NB4 (cell line): ENCODE measurements around the gene COMT.
"Not testable (repeated sequence)": the region's sequence is repeated elsewhere in the genome, so short reads cannot be mapped to it uniquely, and the experiment has no call there.

ENCODE experiments used
- DNase-seq: peaks from one replicate; pipeline ENCODE4 v3.0.0; 2010; ENCODE audit warnings: low read depth
- H3K4me3 ChIP-seq: one replicate; pipeline ENCODE4 v1.5.1; 2011; ENCODE audit warnings: mild to moderate bottlenecking, low read depth, low read length, moderate library complexity
- CTCF ChIP-seq: IDR thresholded peaks from one replicate; pipeline ENCODE4 v1.5.1; 2012; ENCODE audit warnings: low read depth, low read length
- MAX ChIP-seq: IDR thresholded peaks from 2 replicates; pipeline ENCODE4 v1.6.1; 2011; ENCODE audit warnings: low read depth, low read length
- MYC ChIP-seq: IDR thresholded peaks from 2 replicates; pipeline ENCODE4 v1.6.1; 2011; ENCODE audit warnings: low read depth, low read length
- POLR2A ChIP-seq: IDR thresholded peaks from 2 replicates; pipeline ENCODE4 v1.6.1; 2011; ENCODE audit warnings: mild to moderate bottlenecking; ENCODE audit not compliant: insufficient read length; ENCODE audit errors: extremely low read depth

Gene COMT

GRCh38 chr22:19904935-19905334 is 36.6 kb upstream of the COMT start:
- TF ChIP-seq MYC (no peak), CTCF (no peak), MAX (no peak)
- no peak for DNase-seq
- no peak overlapping the region for H3K4me3 ChIP-seq

GRCh38 chr22:19905347-19906276 is 36.0 kb upstream of the COMT start:
- TF ChIP-seq CTCF (no peak), MAX (no peak), POLR2A (no peak), MYC (no peak)
- no peak for DNase-seq
- H3K4me3 ChIP-seq: no peak overlapping the region

GRCh38 chr22:19906864-19907263 is 34.7 kb upstream of the COMT start:
- H3K4me3 ChIP-seq, DNase-seq: not testable (repeated sequence)

GRCh38 chr22:19907902-19908301 is 33.7 kb upstream of the COMT start:
- DNase-seq, H3K4me3 ChIP-seq: not testable (repeated sequence)

GRCh38 chr22:19909350-19910179 is 32.0 kb upstream of the COMT start:
- H3K4me3 ChIP-seq: no peak overlapping the region
- DNase-seq: peak; percentile 84
- peak; percentile 43; the same call in 1 of the 2 replicates for TF ChIP-seq MYC
- TF ChIP-seq MAX: peak; percentile 26; the same call in 1 of the 2 replicates
- TF ChIP-seq CTCF: peak; percentile 90
- TF ChIP-seq POLR2A: no peak

GRCh38 chr22:19910180-19910744 is 31.3 kb upstream of the COMT start:
- no peak for DNase-seq
- no peak overlapping the region for H3K4me3 ChIP-seq
- no peak for TF ChIP-seq MYC
- TF ChIP-seq CTCF: no peak
- no peak for TF ChIP-seq POLR2A
- no peak for TF ChIP-seq MAX
